ENCODE measurements around the gene MOV10.

MOV10 gene

GRCh38 chr1:112737573-112737972, 63.1 kb downstream of the MOV10 start:
- TF ChIP-seq ZNF610 (tag by site-specific recombination; IDR thresholded peaks at IDR 0.05; ENCODE audit: borderline replicate concordance) (no peak), ZBTB49 (tag by site-specific recombination; IDR thresholded peaks at IDR 0.05; ENCODE audit: low read depth) (no peak), ZNF37A (tag by site-specific recombination; IDR thresholded peaks at IDR 0.05) (no peak), ZNF529 (tag by site-specific recombination; IDR thresholded peaks at IDR 0.05; ENCODE audit: insufficient replicate concordance) (no peak), ZNF155 (tag by site-specific recombination; IDR thresholded peaks at IDR 0.05) (no peak), ZNF121 (tag by site-specific recombination; IDR thresholded peaks at IDR 0.05) (no peak)
- TF ChIP-seq, protein P1, sequence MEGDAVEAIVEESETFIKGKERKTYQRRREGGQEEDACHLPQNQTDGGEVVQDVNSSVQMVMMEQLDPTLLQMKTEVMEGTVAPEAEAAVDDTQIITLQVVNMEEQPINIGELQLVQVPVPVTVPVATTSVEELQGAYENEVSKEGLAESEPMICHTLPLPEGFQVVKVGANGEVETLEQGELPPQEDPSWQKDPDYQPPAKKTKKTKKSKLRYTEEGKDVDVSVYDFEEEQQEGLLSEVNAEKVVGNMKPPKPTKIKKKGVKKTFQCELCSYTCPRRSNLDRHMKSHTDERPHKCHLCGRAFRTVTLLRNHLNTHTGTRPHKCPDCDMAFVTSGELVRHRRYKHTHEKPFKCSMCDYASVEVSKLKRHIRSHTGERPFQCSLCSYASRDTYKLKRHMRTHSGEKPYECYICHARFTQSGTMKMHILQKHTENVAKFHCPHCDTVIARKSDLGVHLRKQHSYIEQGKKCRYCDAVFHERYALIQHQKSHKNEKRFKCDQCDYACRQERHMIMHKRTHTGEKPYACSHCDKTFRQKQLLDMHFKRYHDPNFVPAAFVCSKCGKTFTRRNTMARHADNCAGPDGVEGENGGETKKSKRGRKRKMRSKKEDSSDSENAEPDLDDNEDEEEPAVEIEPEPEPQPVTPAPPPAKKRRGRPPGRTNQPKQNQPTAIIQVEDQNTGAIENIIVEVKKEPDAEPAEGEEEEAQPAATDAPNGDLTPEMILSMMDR (tag by site-specific recombination; IDR thresholded peaks at IDR 0.05) = 0 out of 2 replicates have a peak, but pooled peaks have one; percentile 9
- CTCF ChIA-PET = interaction anchor here (0.5 to 1.9 kb wide), 4 partner anchors 21 to 365 kb away, joined by 3 to 8 read pairs (median 4); no protein-coding TSS in a partner anchor
- H3K4me1 ChIP-seq (ENCODE audit: control insufficient read depth, insufficient read depth, low read length) = no peaks in the 10 kb centered on the region
- POLR2A ChIA-PET = no interaction called here
- H3K9me3 ChIP-seq (ENCODE audit: control insufficient read depth, insufficient read depth, low read depth, low read length) = no peaks in the 10 kb centered on the region
- H3K36me3 ChIP-seq (ENCODE audit: control insufficient read depth in 2 of 2, insufficient read depth in 1 of 2, low read length in 2 of 2) = no peaks in the 10 kb centered on the region
- H3K4me3 ChIP-seq (ENCODE audit: low read depth, low read length) = no peak overlapping the region
- H3K27ac ChIP-seq (ENCODE audit: extremely low read depth, low read depth, low read length) = no peak overlapping the region

DNA sequence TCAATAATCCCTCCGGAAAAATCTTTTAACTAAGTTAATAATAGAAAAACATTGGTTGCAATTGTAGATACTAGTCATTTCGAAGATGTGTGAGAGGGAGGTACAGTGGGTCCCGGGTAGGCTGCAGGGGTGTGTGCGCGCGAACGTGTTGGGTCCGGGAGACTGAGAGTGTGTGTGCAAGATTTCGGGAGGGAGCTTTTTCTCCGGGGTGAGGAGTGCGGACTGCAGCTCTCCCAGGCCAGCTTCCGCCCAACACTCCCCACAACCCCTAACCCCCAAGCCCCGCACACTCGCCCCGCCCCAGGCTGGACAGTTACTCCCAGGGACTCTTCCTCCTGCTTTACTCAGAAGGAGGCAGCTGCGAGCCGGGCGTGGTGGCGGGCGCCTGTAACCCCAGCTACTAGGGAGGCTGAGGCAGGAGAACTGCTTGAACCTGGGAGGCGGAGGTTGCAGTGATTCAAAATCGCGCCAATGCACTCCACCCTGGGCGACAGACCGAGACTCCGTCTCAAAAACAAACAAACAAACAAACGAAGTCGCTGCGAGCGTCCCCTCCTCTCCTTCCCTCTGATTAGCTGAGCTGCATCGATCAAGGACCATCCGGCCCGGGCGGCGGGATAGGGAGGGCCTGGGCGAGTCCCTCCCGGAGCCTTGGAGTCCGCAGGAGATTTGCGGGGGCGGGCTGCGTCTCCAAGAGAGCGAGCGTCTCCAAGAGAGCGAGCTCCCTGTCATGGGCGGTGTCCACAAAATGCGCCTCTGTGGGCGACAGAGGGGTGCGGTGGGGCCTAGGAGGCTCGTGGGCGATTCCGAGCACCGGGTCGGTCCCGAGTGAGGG, 68.9 kb downstream of the MOV10 start:
- no peak overlapping the region for H3K4me3 ChIP-seq (ENCODE audit: low read depth, low read length)
- no peak overlapping the region for H3K27ac ChIP-seq (ENCODE audit: extremely low read depth, low read depth, low read length)
- POLR2A ChIA-PET = no interaction called here
- H3K9me3 ChIP-seq (ENCODE audit: control insufficient read depth, insufficient read depth, low read depth, low read length) = no peaks in the 10 kb centered on the region
- no peaks in the 10 kb centered on the region for H3K36me3 ChIP-seq (ENCODE audit: control insufficient read depth in 2 of 2, insufficient read depth in 1 of 2, low read length in 2 of 2)
- CTCF ChIA-PET = interaction anchor here (0.5 to 2.8 kb wide), 5 partner anchors 25 to 253 kb away, joined by 3 to 12 read pairs (median 3); a partner anchor contains a TSS
- TF ChIP-seq ELK4 (IDR thresholded peaks at IDR 0.05; ENCODE audit: borderline replicate concordance, low read depth, low read length) (no peak), ZNF707 (tag by site-specific recombination; IDR thresholded peaks at IDR 0.05) (no peak), ZNF658 (tag by site-specific recombination; IDR thresholded peaks at IDR 0.05) (no peak), ZNF654 (tag by site-specific recombination; IDR thresholded peaks at IDR 0.05; ENCODE audit: low read depth) (no peak), REPIN1 (tag by site-specific recombination; IDR thresholded peaks at IDR 0.05; ENCODE audit: low read depth) (no peak), ZNF585B (tag by site-specific recombination; IDR thresholded peaks at IDR 0.05) (no peak), ZNF404 (tag by site-specific recombination; IDR thresholded peaks at IDR 0.05) (no peak), WT1 (tag by site-specific recombination; IDR thresholded peaks at IDR 0.05) (no peak), ZNF664 (tag by site-specific recombination; IDR thresholded peaks at IDR 0.05) (no peak), ZNF660 (tag by site-specific recombination; IDR thresholded peaks at IDR 0.05) (no peak)
- TF ChIP-seq, protein P1 (tag by site-specific recombination; IDR thresholded peaks at IDR 0.05) = no peak
- TF ChIP-seq, protein P2, sequence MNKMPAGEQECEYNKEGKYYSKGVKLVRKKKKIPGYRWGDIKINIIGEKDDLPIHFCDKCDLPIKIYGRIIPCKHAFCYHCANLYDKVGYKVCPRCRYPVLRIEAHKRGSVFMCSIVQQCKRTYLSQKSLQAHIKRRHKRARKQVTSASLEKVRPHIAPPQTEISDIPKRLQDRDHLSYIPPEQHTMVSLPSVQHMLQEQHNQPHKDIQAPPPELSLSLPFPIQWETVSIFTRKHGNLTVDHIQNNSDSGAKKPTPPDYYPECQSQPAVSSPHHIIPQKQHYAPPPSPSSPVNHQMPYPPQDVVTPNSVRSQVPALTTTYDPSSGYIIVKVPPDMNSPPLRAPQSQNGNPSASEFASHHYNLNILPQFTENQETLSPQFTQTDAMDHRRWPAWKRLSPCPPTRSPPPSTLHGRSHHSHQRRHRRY (tag by site-specific recombination; IDR thresholded peaks at IDR 0.05) = no peak
- H3K4me1 ChIP-seq (ENCODE audit: control insufficient read depth, insufficient read depth, low read length) = no peaks in the 10 kb centered on the region
